ENCODE data around the gene NR1D1.

Gene NR1D1

DNA sequence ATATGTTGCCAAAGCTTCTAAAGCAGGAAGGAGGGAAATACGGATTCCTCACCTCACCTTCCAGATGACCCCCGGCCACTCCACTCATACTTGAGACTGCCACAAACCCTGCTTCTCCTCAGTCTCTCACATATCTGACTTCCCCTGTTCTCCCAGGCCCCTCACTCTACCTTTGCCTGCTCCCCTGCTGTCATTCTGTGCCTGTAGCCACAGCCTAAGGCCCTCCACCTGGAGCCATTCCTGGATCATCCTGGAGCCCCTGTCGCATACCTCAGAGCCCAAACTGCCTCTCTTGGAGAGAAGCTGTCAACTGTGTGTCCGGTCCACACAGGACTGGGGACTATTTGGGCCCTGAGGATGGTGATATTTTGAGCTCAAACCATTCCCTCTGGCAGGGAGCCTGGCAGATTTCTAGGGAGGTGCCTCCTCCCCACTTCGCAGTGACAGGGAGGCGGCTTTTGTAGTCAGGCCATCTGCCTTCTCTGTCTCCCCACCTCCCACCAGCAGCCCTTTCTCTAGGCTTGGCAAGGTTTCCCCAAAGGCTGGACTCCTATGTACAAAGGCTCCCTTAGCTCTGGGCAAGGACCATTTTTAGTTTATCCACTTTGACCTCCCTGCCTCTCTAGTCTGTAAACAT, 43.9 kb downstream of the NR1D1 start:
- TF ChIP-seq SP1 (IDR thresholded peaks at IDR 0.05) (no peak), LEF1 (IDR thresholded peaks at IDR 0.05; ENCODE audit: borderline replicate concordance) (no peak), BHLHE40 (IDR thresholded peaks at IDR 0.05; ENCODE audit: borderline replicate concordance) (no peak), ARNT (IDR thresholded peaks at IDR 0.05) (no peak), CTBP1 (IDR thresholded peaks at IDR 0.05; ENCODE audit: borderline replicate concordance) (no peak), SUZ12 (IDR thresholded peaks at IDR 0.05) (no peak), FOXM1 (IDR thresholded peaks at IDR 0.05; ENCODE audit: borderline replicate concordance) (no peak), FOXA1 (IDR thresholded peaks at IDR 0.05) (no peak), NFRKB (IDR thresholded peaks at IDR 0.05) (no peak), HDGF (IDR thresholded peaks at IDR 0.05; ENCODE audit: borderline replicate concordance) (no peak), L3MBTL2 (conservative IDR thresholded peaks at IDR 0.05) (no peak), TARDBP (IDR thresholded peaks at IDR 0.05) (no peak), ZNF384 (IDR thresholded peaks at IDR 0.05) (no peak), ELF4 (IDR thresholded peaks at IDR 0.05) (no peak), FOXK2 (IDR thresholded peaks at IDR 0.05) (no peak)
- TF ChIP-seq, protein P1, sequence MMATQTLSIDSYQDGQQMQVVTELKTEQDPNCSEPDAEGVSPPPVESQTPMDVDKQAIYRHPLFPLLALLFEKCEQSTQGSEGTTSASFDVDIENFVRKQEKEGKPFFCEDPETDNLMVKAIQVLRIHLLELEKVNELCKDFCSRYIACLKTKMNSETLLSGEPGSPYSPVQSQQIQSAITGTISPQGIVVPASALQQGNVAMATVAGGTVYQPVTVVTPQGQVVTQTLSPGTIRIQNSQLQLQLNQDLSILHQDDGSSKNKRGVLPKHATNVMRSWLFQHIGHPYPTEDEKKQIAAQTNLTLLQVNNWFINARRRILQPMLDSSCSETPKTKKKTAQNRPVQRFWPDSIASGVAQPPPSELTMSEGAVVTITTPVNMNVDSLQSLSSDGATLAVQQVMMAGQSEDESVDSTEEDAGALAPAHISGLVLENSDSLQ (IDR thresholded peaks at IDR 0.05), result no peak
- DNase-seq (ENCODE audit: extremely low spot score), result no peak
- ChIA-PET POLR2A (interaction anchor here (3.3 kb wide), 1 partner anchor 57 kb away, joined by 21 read pairs; no protein-coding TSS in a partner anchor), CTCF (interaction anchor here (1.0 to 1.5 kb wide), 3 partner anchors 19 to 21 kb away, joined by 3 to 5 read pairs (median 3); no protein-coding TSS in a partner anchor)
